Endothelial cell of umbilical vein (primary cell): ENCODE results near the gene IGFBP7. TPM values are rescaled to one million over a fixed set of nuclear protein-coding genes. Genes with fewer than 3 reads are reported as not detected.

Experiments used
- BruUV-seq: library from RNA; stranded (reverse); fragments of 400-500 nt; replicated peaks from 2 replicates; lab custom pipeline; 2021; lab: Mats Ljungman, UMichigan
- CTCF ChIA-PET: fragments of 300-600, 350-600 bp; sonication (Branson Sonifier 250); formaldehyde crosslinking; loops from one replicate; lab custom pipeline; 2021; ENCODE audit warnings: antibody characterized with exemption, inconsistent platforms; lab: Charles Lee
- POLR2A ChIA-PET: fragments of 300-600, 350-600 bp; sonication (Branson Sonifier 250); formaldehyde crosslinking; loops from one replicate; lab custom pipeline; 2021; ENCODE audit warnings: antibody characterized with exemption, inconsistent platforms; lab: Charles Lee
- DNase-seq: peaks from one replicate; pipeline ENCODE4 v3.0.0-alpha.2; 2011; ENCODE audit warnings: low read depth, low spot score
- FAIRE-seq: peaks from 2 replicates; lab custom pipeline; 2011; peaks lifted over from hg19 to GRCh38; lab: Jason Lieb, UNC
- H2AFZ ChIP-seq: 2 replicates; pipeline ENCODE4 v1.6.0; 2012; ENCODE audit warnings: low read depth, low read length, control low read depth, inconsistent platforms
- H3K27ac ChIP-seq: 2 replicates; pipeline ENCODE4 v1.5.1; 2011; ENCODE audit warnings: low read depth, mild to moderate bottlenecking, control low read depth, low read length, moderate library complexity; ENCODE audit not compliant: insufficient read depth
- H3K27me3 ChIP-seq, 2 experiments: 2 replicates each; pipeline versions ENCODE4 v1.6.0 to v1.6.1; 2011; ENCODE audit warnings: low read length in 2 of 2, mixed read lengths in 1 of 2; ENCODE audit not compliant: control insufficient read depth in 2 of 2, insufficient read depth in 2 of 2
- H3K36me3 ChIP-seq, 2 experiments: 2 replicates in 1 of 2; 3 replicates in 1 of 2; pipeline ENCODE4 v1.5.1; 2011; ENCODE audit warnings: low read length in 2 of 2, mild to moderate bottlenecking in 1 of 2, moderate library complexity in 1 of 2; ENCODE audit not compliant: control insufficient read depth in 2 of 2, insufficient read depth in 2 of 2; ENCODE audit errors: extremely low read depth in 1 of 2
- H3K4me1 ChIP-seq: 3 replicates; pipeline ENCODE4 v1.5.1; 2011; ENCODE audit warnings: mild to moderate bottlenecking, low read length; ENCODE audit not compliant: control insufficient read depth, insufficient read depth; ENCODE audit errors: extremely low read depth
- H3K4me2 ChIP-seq: 2 replicates; pipeline ENCODE4 v1.6.1; 2011; ENCODE audit warnings: low read length, control low read depth, mixed read lengths; ENCODE audit not compliant: insufficient read depth
- H3K4me3 ChIP-seq, 3 experiments: fragments of 200-600 bp in 1 of 3; sonication (generic), shearing (Covaris generic) in 1 of 3; replicated peaks in 1 of 3; 2 replicates each; pipeline ENCODE4 v1.5.1; 2011 to 2016; ENCODE audit warnings: control low read depth in 3 of 3, low read length in 3 of 3, mild to moderate bottlenecking in 2 of 3, inconsistent platforms in 1 of 3, low read depth in 1 of 3, moderate library complexity in 1 of 3; ENCODE audit not compliant: insufficient read depth in 1 of 3
- H3K79me2 ChIP-seq: 2 replicates; pipeline ENCODE4 v1.6.0; 2012; ENCODE audit warnings: low read length, inconsistent platforms; ENCODE audit not compliant: control insufficient read depth, insufficient read depth
- H3K9ac ChIP-seq: replicated peaks from 2 replicates; pipeline ENCODE3; 2011; ENCODE audit warnings: low read length, control low read depth; ENCODE audit not compliant: insufficient read depth; ENCODE audit errors: extremely low read depth
- H3K9me1 ChIP-seq: replicated peaks from 3 replicates; pipeline ENCODE4 v1.6.0; 2011; ENCODE audit warnings: mild to moderate bottlenecking, low read length; ENCODE audit not compliant: control insufficient read depth, insufficient read depth; ENCODE audit errors: extremely low read depth
- H3K9me3 ChIP-seq: replicated peaks from 2 replicates; pipeline ENCODE4 v1.5.1; 2012; ENCODE audit warnings: low read length, inconsistent platforms; ENCODE audit not compliant: control insufficient read depth, insufficient read depth
- H4K20me1 ChIP-seq: replicated peaks from 2 replicates; pipeline ENCODE3; 2011; ENCODE audit warnings: mild to moderate bottlenecking, low read length; ENCODE audit not compliant: control insufficient read depth, insufficient read depth; ENCODE audit errors: extremely low read depth
- CTCF ChIP-seq, 2 donors: IDR thresholded peaks; 1 replicate in 1 of 2; 2 replicates in 1 of 2; pipeline ENCODE4 v1.5.1; 2011; ENCODE audit warnings: low read length in 2 of 2, mild to moderate bottlenecking in 2 of 2, moderate library complexity in 2 of 2, control low read depth in 1 of 2, inconsistent platforms in 1 of 2, low read depth in 1 of 2; ENCODE audit not compliant: insufficient read depth in 1 of 2; ENCODE audit errors: extremely low read depth in 1 of 2
- EZH2 ChIP-seq: IDR thresholded peaks from 2 replicates; pipeline ENCODE4 v1.6.1; 2012; ENCODE audit warnings: borderline replicate concordance, low read depth, mild to moderate bottlenecking, moderate library complexity, low read length, inconsistent platforms; ENCODE audit not compliant: severe bottlenecking
- FOS ChIP-seq: IDR thresholded peaks from 2 replicates; pipeline ENCODE4 v1.6.1; 2011; ENCODE audit warnings: mild to moderate bottlenecking, low read length, moderate library complexity, borderline replicate concordance; ENCODE audit not compliant: insufficient read depth
- GATA2 ChIP-seq: IDR thresholded peaks from 2 replicates; pipeline ENCODE4 v1.7.0; 2011; ENCODE audit warnings: low read depth, mild to moderate bottlenecking, moderate library complexity, mixed read lengths, low read length; ENCODE audit not compliant: insufficient read length, insufficient read depth
- JUN ChIP-seq: IDR thresholded peaks from 2 replicates; pipeline ENCODE4 v1.6.1; 2011; ENCODE audit warnings: borderline replicate concordance, low read depth; ENCODE audit not compliant: insufficient read length, insufficient read depth
- MAX ChIP-seq: IDR thresholded peaks from 2 replicates; pipeline ENCODE4 v1.6.1; 2011; ENCODE audit not compliant: insufficient read depth, insufficient read length
- MYC ChIP-seq: IDR thresholded peaks from one replicate; pipeline ENCODE4 v1.6.1; 2011; ENCODE audit warnings: mild to moderate bottlenecking, low read depth, low read length
- POLR2A ChIP-seq: IDR thresholded peaks from 2 replicates; pipeline ENCODE4 v1.6.1; 2012; ENCODE audit warnings: low read depth, mild to moderate bottlenecking, control low read depth, low read length
- POLR2AphosphoS5 ChIP-seq: IDR thresholded peaks from 2 replicates; pipeline ENCODE4 v1.6.1; 2012; ENCODE audit warnings: low read depth, mild to moderate bottlenecking, control low read depth, low read length, moderate library complexity; ENCODE audit not compliant: insufficient read depth
- dilution Hi-C: fragments of 300-500 bp; cut with MboI; formaldehyde crosslinking; loops from one replicate; pipeline ENCODE4 v1.15.0; 2019; ENCODE audit warnings: low sequenced_read_pairs; ENCODE audit not compliant: extremely low pct_ligation_motif_present
- intact Hi-C: fragments of 100-400 bp; cut with micrococcal nuclease; formaldehyde crosslinking; loops from one replicate; pipeline ENCODE4 v1.10.0; 2022
- polyA plus RNA-seq, 4 experiments: library from polyadenylated mRNA; depleted of rRNA in 3 of 4; stranded (reverse) in 3 of 4; unstranded in 1 of 4; fragments of >200 nt; gene quantifications; 2 replicates each; pipeline versions ENCODE4 v1.2.1 to v1.2.3, GENCODE V29; 2011 to 2012; ENCODE audit warnings: missing spikeins in 1 of 4
- total RNA-seq: library from RNA; stranded (reverse); gene quantifications from 2 replicates; pipeline ENCODE4 v1.2.3, GENCODE V29; 2021

IGFBP7 gene
- total and polyA plus RNA-seq, 2 donors (not counting 3 experiments of a cell fraction or from before 2014, with no cell fraction given) = 526 to 770 TPM

GRCh38 chr4:57098941-57099340 is 11.2 kb downstream of the IGFBP7 start:
- no peak for TF ChIP-seq GATA2
- Histone ChIP-seq H3K4me3 (no peak overlapping the region), H3K36me3 (peaks cover 2 to 13% of the 10 kb centered on the region in 2 experiments), H3K9me1 (no peaks in the 10 kb centered on the region), H3K4me2 (no peak overlapping the region), H4K20me1 (no peaks in the 10 kb centered on the region), H3K79me2 (peaks cover 90% of the 10 kb centered on the region), H3K9me3 (no peaks in the 10 kb centered on the region), H3K9ac (no peak overlapping the region), H3K27ac (no peak overlapping the region), H2AFZ (no peak overlapping the region), H3K4me1 (peaks cover 52% of the 10 kb centered on the region), H3K27me3 (no peaks in the 10 kb centered on the region)
- dilution Hi-C loops = no loop called here
- BruUV-seq = no TSS peak
- intact Hi-C loops = no loop called here
- no peak for FAIRE-seq
- POLR2A ChIA-PET = interaction anchor here (0.5 kb wide), 1 partner anchor 106 kb away, joined by 3 read pairs; no protein-coding TSS in a partner anchor
- CTCF ChIA-PET = interaction anchor here (1.2 to 1.6 kb wide), 2 partner anchors 10 to 17 kb away, joined by 3 to 7 read pairs; no protein-coding TSS in a partner anchor
- no peak for DNase-seq

- BruUV-seq = no TSS peak
- ChIA-PET CTCF (interaction anchor here (1.6 kb wide), 1 partner anchor 17 kb away, joined by 7 read pairs; no protein-coding TSS in a partner anchor), POLR2A (no interaction called here)
- Histone ChIP-seq H3K4me2 (no peak overlapping the region), H3K79me2 (peaks cover 92% of the 10 kb centered on the region), H2AFZ (no peak overlapping the region), H3K9me1 (no peaks in the 10 kb centered on the region), H3K4me3 (no peak overlapping the region), H3K4me1 (peaks cover 49% of the 10 kb centered on the region), H4K20me1 (no peaks in the 10 kb centered on the region), H3K9me3 (no peaks in the 10 kb centered on the region), H3K36me3 (peaks cover 2 to 13% of the 10 kb centered on the region in 2 experiments), H3K27ac (no peak overlapping the region), H3K27me3 (no peaks in the 10 kb centered on the region), H3K9ac (no peak overlapping the region)
- TF ChIP-seq CTCF (IDR thresholded peaks at IDR 0.05; ENCODE audit: extremely low read depth in 1 of 2, insufficient read depth in 1 of 2, low read depth in 1 of 2, low read length in 2 of 2) (no peak), GATA2 (no peak), FOS (no peak), MYC (no peak), MAX (no peak), EZH2 (no peak), POLR2AphosphoS5 (no peak), JUN (no peak), POLR2A (no peak)
- intact Hi-C loops (no loop called here), dilution Hi-C loops (no loop called here)
- no peak for DNase-seq
- FAIRE-seq = no peak
Observed at GRCh38 chr4:57098415-57098814, 11.8 kb downstream of the IGFBP7 start.
